Stimulated activated naive B cell treated with anti-CD40 and anti-IgM and Interleukin-4, amounts not matched to agents 10 μg/mL and 1 μg/mL and 100 μg/mL, for 72 hours (primary cell): ENCODE measurements around the gene FAM83G.

Experiments
- ATAC-seq, 2 donors: fragments of 150-1000 bp; cut with Tn5 transposase; replicated peaks; 2 replicates each; pipeline ENCODE4 v1.10.0; 2021; ENCODE audit warnings: moderate library complexity in 1 of 2
- DNase-seq: peaks from one replicate; pipeline ENCODE4 v3.0.0; 2021
- H3K27ac Mint-ChIP-seq: one replicate; pipeline ENCODE4 v1.8.0; 2022; ENCODE audit warnings: mild to moderate bottlenecking, mixed read lengths
- H3K27me3 Mint-ChIP-seq, 2 donors: one replicate each; pipeline ENCODE4 v1.8.0; 2022; ENCODE audit warnings: mixed read lengths in 2 of 2
- H3K36me3 Mint-ChIP-seq, 2 donors: one replicate each; pipeline ENCODE4 v1.8.0; 2022; ENCODE audit warnings: mixed read lengths in 2 of 2, mild to moderate bottlenecking in 1 of 2
- H3K4me1 Mint-ChIP-seq, 2 donors: one replicate each; pipeline ENCODE4 v1.8.0; 2022; ENCODE audit warnings: mixed read lengths in 2 of 2, mild to moderate bottlenecking in 1 of 2
- H3K4me3 Mint-ChIP-seq, 2 donors: one replicate each; pipeline ENCODE4 v1.8.0; 2022; ENCODE audit warnings: mild to moderate bottlenecking in 2 of 2, mixed read lengths in 2 of 2, moderate library complexity in 1 of 2
- H3K9me3 Mint-ChIP-seq, 2 donors: one replicate each; pipeline ENCODE4 v1.8.0; 2022; ENCODE audit warnings: mixed read lengths in 2 of 2, mild to moderate bottlenecking in 1 of 2

Gene FAM83G

GRCh38 chr17:18966831-18967624, 37.5 kb downstream of the FAM83G start:
- H3K9me3 Mint-ChIP-seq, result no peaks in the 10 kb centered on the region
- H3K4me3 Mint-ChIP-seq, result no peak overlapping the region
- H3K36me3 Mint-ChIP-seq, result peaks cover 11 to 25% of the 10 kb centered on the region in 2 donors
- DNase-seq (no peak), ATAC-seq (no peak)
- H3K4me1 Mint-ChIP-seq, result peaks cover under 1 to 3% of the 10 kb centered on the region in 2 donors
- H3K27me3 Mint-ChIP-seq, result peaks cover 0 to 5% of the 10 kb centered on the region in 2 donors
- peak overlapping the region; percentile 56 for H3K27ac Mint-ChIP-seq

DNA sequence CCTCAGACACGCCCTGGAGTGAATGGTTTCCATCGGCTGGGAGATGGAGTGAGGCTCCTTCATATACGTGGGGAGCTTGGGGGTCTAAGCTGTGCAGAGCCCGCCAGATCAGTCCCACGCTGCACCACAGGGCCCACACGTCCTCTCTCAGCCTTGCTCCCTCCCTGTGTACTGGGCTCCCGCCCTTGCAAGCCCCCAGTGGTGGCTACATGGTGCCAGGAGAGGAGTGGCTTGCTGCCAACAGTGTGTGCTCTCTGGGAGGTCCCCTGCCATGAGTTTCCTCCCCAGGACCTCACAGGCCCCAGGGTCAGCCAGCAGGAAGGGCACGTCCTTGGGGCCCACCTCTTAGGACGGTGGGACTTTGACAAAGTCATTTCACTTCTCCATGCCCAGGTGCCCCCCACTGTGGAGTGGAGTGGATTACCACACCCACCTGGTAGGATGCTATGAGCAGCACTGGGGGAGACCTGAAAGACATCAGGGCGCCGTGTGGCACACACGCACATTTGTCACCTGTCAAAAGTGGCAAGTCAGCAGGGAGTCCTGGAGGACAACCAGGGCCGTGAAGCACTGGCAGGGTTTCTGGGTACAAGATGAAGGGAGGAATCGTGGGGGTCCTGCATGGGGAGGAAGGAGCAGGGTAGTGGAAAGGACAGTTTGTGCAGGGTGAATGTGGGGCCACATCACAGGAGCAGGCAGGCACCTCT, 38.9 kb downstream of the FAM83G start:
- H3K27ac Mint-ChIP-seq, result no peak overlapping the region
- H3K27me3 Mint-ChIP-seq, result peaks cover 0 to 7% of the 10 kb centered on the region in 2 donors
- ATAC-seq (no peak), DNase-seq (no peak)
- H3K4me3 Mint-ChIP-seq, result no peak overlapping the region
- peaks cover 13 to 14% of the 10 kb centered on the region in 2 donors for H3K4me1 Mint-ChIP-seq
- no peaks in the 10 kb centered on the region for H3K9me3 Mint-ChIP-seq
- H3K36me3 Mint-ChIP-seq, result peaks cover 5 to 16% of the 10 kb centered on the region in 2 donors

GRCh38 chr17:18964550-18964949, 40.0 kb downstream of the FAM83G start:
- Mint-ChIP-seq H3K27ac (no peak overlapping the region), H3K4me1 (peaks cover 15 to 17% of the 10 kb centered on the region in 2 donors), H3K36me3 (peaks cover 3 to 5% of the 10 kb centered on the region in 2 donors), H3K27me3 (peaks cover 0 to 10% of the 10 kb centered on the region in 2 donors), H3K4me3 (no peak overlapping the region), H3K9me3 (no peaks in the 10 kb centered on the region)
- ATAC-seq (no peak), DNase-seq (no peak)

GRCh38 chr17:18964018-18964351, 40.6 kb downstream of the FAM83G start:
- Mint-ChIP-seq H3K4me1 (peaks cover 15 to 17% of the 10 kb centered on the region in 2 donors), H3K27me3 (peaks cover 0 to 10% of the 10 kb centered on the region in 2 donors), H3K9me3 (no peaks in the 10 kb centered on the region), H3K4me3 (no peak overlapping the region), H3K36me3 (peaks cover 0 to 3% of the 10 kb centered on the region in 2 donors), H3K27ac (peak overlapping the region; percentile 48)
- no peak for DNase-seq
- ATAC-seq, result no peak

DNA sequence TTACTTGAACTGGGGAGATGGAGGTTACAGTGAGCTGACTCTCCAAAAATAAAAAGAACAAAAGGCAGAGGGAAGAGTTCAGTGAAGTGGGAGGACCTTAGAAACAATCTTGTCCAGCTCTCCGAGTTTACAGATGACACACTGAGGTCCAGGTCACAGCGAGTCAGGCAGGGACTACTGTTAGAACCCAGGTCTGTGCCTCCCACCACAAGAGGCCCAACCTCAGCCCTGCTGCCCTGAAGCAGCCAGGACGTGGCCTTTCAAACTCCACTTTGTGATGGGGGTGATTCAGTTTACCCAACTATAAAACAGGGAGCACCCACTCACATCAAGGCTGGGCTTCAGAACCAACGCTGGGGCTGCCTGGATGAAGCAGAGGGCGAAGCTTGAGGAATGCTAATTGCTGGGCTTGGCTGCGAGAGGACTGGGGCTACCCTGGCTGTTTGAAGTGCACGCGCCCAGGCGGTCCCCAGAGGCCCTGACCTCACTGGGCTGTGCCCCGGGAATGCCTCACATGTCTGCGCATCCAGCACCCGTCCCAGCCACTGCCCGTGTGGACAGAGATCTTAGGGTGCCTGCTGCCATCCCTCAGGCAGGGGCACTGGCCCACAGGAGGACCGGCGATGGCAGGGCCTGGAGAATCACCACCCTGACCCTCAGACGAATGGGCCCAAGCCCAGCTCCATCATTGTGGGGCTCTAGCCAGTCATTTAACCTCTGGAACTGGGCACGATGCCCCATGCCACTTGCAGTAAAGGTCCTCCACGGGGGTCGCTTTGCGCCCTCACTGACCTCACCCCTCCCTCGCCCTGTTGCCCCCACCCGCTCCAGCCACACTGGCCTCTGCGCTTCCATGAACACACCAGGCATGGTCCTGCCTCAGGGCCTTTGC, 41.2 kb downstream of the FAM83G start:
- H3K36me3 Mint-ChIP-seq, result peaks cover 0 to 3% of the 10 kb centered on the region in 2 donors
- H3K9me3 Mint-ChIP-seq, result no peaks in the 10 kb centered on the region
- DNase-seq (no peak), ATAC-seq (no peak)
- H3K4me3 Mint-ChIP-seq, result no peak overlapping the region
- H3K27ac Mint-ChIP-seq, result peak overlapping the region; percentile 21
- peaks cover 15 to 17% of the 10 kb centered on the region in 2 donors for H3K4me1 Mint-ChIP-seq
- H3K27me3 Mint-ChIP-seq, result peaks cover 0 to 10% of the 10 kb centered on the region in 2 donors

GRCh38 chr17:18962494-18962815, 42.1 kb downstream of the FAM83G start:
- H3K36me3 Mint-ChIP-seq, result peaks cover 0 to 3% of the 10 kb centered on the region in 2 donors
- ATAC-seq, result no peak
- H3K4me1 Mint-ChIP-seq, result peaks cover 15 to 17% of the 10 kb centered on the region in 2 donors
- no peak overlapping the region for H3K27ac Mint-ChIP-seq
- H3K27me3 Mint-ChIP-seq, result peaks cover 0 to 10% of the 10 kb centered on the region in 2 donors
- H3K4me3 Mint-ChIP-seq, result no peak overlapping the region
- DNase-seq, result no peak
- H3K9me3 Mint-ChIP-seq, result no peaks in the 10 kb centered on the region

GRCh38 chr17:18961634-18962493, 42.7 kb downstream of the FAM83G start:
- peaks cover 15 to 17% of the 10 kb centered on the region in 2 donors for H3K4me1 Mint-ChIP-seq
- H3K27ac Mint-ChIP-seq, result peak overlapping the region; percentile 31
- peak; percentile 30 to 72 for ATAC-seq
- no peaks in the 10 kb centered on the region for H3K9me3 Mint-ChIP-seq
- H3K27me3 Mint-ChIP-seq, result peaks cover 0 to 10% of the 10 kb centered on the region in 2 donors
- no peak overlapping the region for H3K4me3 Mint-ChIP-seq
- DNase-seq, result no peak
- peaks cover 0 to 3% of the 10 kb centered on the region in 2 donors for H3K36me3 Mint-ChIP-seq

DNA sequence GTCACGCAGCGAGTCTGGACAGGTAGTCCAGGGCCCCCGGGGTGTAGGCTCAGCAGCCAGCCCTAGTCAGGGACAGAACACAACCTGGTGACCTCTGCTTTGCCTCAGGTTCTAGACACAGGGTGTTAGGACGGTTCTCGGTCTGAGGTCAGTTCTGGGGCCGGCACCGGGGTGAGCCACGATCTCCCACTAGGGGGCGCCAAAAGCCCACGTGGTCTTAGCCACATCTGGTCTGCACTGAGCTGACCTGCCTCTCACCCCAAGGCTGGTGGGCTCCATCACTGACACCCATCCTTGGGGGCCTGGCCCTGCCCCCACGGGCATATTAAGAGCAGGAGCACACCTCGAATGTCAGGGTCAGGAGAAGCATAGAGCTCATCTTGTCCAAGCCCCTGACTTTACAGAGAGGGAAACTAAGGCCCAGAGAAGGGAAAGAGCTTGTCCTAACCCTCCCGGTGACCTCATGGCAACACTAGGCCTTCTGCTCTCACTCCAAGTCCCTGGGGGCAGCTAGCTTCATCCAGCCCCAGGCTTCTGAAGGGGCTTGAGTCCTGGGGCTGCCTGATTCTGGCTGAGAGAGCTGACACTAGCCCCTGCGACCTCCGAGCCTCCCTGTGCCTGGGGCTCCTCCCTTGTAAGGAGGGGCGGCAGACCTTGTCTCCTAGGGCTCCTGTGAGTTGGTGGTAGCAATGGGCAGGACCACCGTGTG, 43.6 kb downstream of the FAM83G start:
- Mint-ChIP-seq H3K36me3 (peaks cover 0 to 3% of the 10 kb centered on the region in 2 donors), H3K27me3 (peaks cover 0 to 8% of the 10 kb centered on the region in 2 donors), H3K4me1 (peaks cover 15 to 17% of the 10 kb centered on the region in 2 donors), H3K9me3 (no peaks in the 10 kb centered on the region), H3K4me3 (peak overlapping the region in 1 of 2 donors; percentile 17), H3K27ac (peak overlapping the region; percentile 68)
- peak; percentile 71 for DNase-seq
- peak; percentile 96 to 97 for ATAC-seq

DNA sequence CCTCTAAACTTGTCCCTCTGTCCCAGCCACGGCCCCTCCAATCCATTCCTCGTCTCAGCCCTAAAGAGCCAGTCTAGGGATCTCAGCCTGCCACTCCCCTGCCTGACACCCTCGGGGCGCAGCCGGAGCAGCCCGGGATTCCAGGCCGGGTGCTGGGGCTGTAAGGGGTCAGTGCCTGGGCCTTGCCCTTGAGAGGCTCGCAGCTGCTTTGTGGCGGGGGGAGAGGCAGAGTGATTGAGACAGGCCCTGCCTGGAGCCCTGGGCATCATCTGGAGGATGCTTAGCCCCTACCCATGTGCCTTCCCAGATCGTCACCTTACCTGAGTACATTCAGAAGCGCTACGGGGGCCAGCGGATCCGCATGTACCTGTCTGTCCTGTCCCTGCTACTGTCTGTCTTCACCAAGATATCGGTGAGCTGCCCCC, 44.3 kb downstream of the FAM83G start:
- no peak overlapping the region for H3K27ac Mint-ChIP-seq
- H3K36me3 Mint-ChIP-seq, result no peaks in the 10 kb centered on the region
- H3K4me3 Mint-ChIP-seq, result no peak overlapping the region
- peaks cover 17 to 21% of the 10 kb centered on the region in 2 donors for H3K4me1 Mint-ChIP-seq
- ATAC-seq (no peak), DNase-seq (no peak)
- H3K27me3 Mint-ChIP-seq, result peaks cover 0 to 5% of the 10 kb centered on the region in 2 donors
- H3K9me3 Mint-ChIP-seq, result no peaks in the 10 kb centered on the region

GRCh38 chr17:18959845-18960240, 44.7 kb downstream of the FAM83G start:
- Mint-ChIP-seq H3K27ac (no peak overlapping the region), H3K27me3 (peaks cover 0 to 5% of the 10 kb centered on the region in 2 donors)
- ATAC-seq, result no peak

GRCh38 chr17:18959071-18959844, 45.3 kb downstream of the FAM83G start:
- DNase-seq, result no peak
- peaks cover 17 to 22% of the 10 kb centered on the region in 2 donors for H3K4me1 Mint-ChIP-seq
- no peak overlapping the region for H3K27ac Mint-ChIP-seq
- no peaks in the 10 kb centered on the region for H3K36me3 Mint-ChIP-seq
- H3K4me3 Mint-ChIP-seq, result no peak overlapping the region
- peaks cover 0 to 5% of the 10 kb centered on the region in 2 donors for H3K27me3 Mint-ChIP-seq
- no peaks in the 10 kb centered on the region for H3K9me3 Mint-ChIP-seq
- ATAC-seq, result no peak

More at GRCh38 chr17:18959845-18960240, 44.7 kb downstream of the FAM83G start:
- no peak for DNase-seq
- Mint-ChIP-seq H3K4me3 (no peak overlapping the region), H3K36me3 (no peaks in the 10 kb centered on the region), H3K9me3 (no peaks in the 10 kb centered on the region), H3K4me1 (peaks cover 17 to 22% of the 10 kb centered on the region in 2 donors)

GRCh38 chr17:18958611-18959010, 46.0 kb downstream of the FAM83G start:
- Mint-ChIP-seq H3K36me3 (no peaks in the 10 kb centered on the region), H3K4me1 (peaks cover 17 to 22% of the 10 kb centered on the region in 2 donors)

More at GRCh38 chr17:18958611-18959010, 46.0 kb downstream of the FAM83G start:
- H3K4me3 Mint-ChIP-seq, result no peak overlapping the region
- ATAC-seq, result no peak
- H3K9me3 Mint-ChIP-seq, result no peaks in the 10 kb centered on the region
- no peak for DNase-seq
- peaks cover 0 to 5% of the 10 kb centered on the region in 2 donors for H3K27me3 Mint-ChIP-seq
- no peak overlapping the region for H3K27ac Mint-ChIP-seq
